H1 (cell line): Measurements from ENCODE around the gene SLC1A7.

Experiments used
- CHD2 ChIP-seq: IDR thresholded peaks from 2 replicates; pipeline ENCODE4 v1.6.1; 2012; ENCODE audit warnings: low read length, improper control_type of control experiment
- CREB1 ChIP-seq: IDR thresholded peaks from 2 replicates; pipeline ENCODE4 v1.6.1; 2012; ENCODE audit warnings: inconsistent platforms
- CTCF ChIP-seq, 3 experiments: IDR thresholded peaks; 1 replicate in 2 of 3; 2 replicates in 1 of 3; pipeline versions ENCODE4 v1.5.1 to v1.6.1; 2011; ENCODE audit warnings: low read length in 3 of 3, mild to moderate bottlenecking in 3 of 3, inconsistent platforms in 2 of 3, low read depth in 1 of 3, moderate library complexity in 1 of 3; ENCODE audit not compliant: insufficient read depth in 1 of 3; ENCODE audit errors: control extremely low read depth in 1 of 3
- EGR1 ChIP-seq: IDR thresholded peaks from 2 replicates; pipeline ENCODE4 v1.6.1; 2011; ENCODE audit warnings: low read depth, low read length, borderline replicate concordance
- EP300 ChIP-seq, 2 experiments: IDR thresholded peaks; 1 replicate in 1 of 2; 2 replicates in 1 of 2; pipeline ENCODE4 v1.6.1; 2011 to 2012; ENCODE audit warnings: low read depth in 2 of 2, low read length in 2 of 2, mild to moderate bottlenecking in 2 of 2, borderline replicate concordance in 1 of 2, inconsistent platforms in 1 of 2, moderate library complexity in 1 of 2
- GABPA ChIP-seq: IDR thresholded peaks from 2 replicates; pipeline ENCODE4 v1.6.1; 2011; ENCODE audit warnings: mild to moderate bottlenecking, low read length, moderate library complexity, borderline replicate concordance; ENCODE audit not compliant: insufficient read depth
- KDM1A ChIP-seq: fragments of 200-600, 300-600 bp; sonication (generic); IDR thresholded peaks from 2 replicates; pipeline ENCODE4 v1.7.1; 2016; ENCODE audit warnings: mild to moderate bottlenecking, low read length, borderline replicate concordance
- POLR2AphosphoS5 ChIP-seq: IDR thresholded peaks from 2 replicates; pipeline ENCODE4 v1.6.1; 2011; ENCODE audit warnings: low read depth, low read length
- RBBP5 ChIP-seq: IDR thresholded peaks from 2 replicates; pipeline ENCODE4 v1.7.1; 2012; ENCODE audit warnings: low read depth, mild to moderate bottlenecking, inconsistent platforms, low read length, moderate library complexity, borderline replicate concordance
- SIX5 ChIP-seq: IDR thresholded peaks from 2 replicates; pipeline ENCODE4 v1.6.1; 2011; ENCODE audit warnings: mild to moderate bottlenecking, low read depth, low read length
- TCF12 ChIP-seq: IDR thresholded peaks from 2 replicates; pipeline ENCODE4 v1.6.1; 2011; ENCODE audit warnings: low read depth, mild to moderate bottlenecking, low read length

DNA sequence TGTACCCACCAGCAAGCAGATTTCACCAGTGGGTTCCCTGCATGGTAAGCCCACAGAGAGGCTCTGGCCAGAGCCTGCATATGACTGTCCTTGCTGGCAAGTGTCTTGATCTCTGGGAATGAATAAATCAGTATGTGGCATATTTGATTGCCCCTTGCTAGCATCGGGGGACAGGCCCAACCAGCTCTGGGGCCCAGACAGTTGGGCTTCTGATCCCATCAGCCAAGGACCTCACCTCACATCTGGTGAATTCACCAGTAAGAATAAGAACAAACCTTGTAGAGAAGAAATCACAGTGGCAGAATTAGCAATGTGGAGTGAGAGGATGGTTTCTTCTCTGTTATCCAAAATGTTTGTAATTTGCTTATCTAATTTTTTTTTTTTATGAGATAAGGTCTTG is 15.9 kb downstream of the SLC1A7 start:
- TF ChIP-seq CTCF (IDR thresholded peaks at IDR 0.05; ENCODE audit: control extremely low read depth in 1 of 3, insufficient read depth in 1 of 3, low read depth in 1 of 3, low read length in 3 of 3), result no peak
- no peak for TF ChIP-seq EGR1
- no peak for TF ChIP-seq SIX5
- no peak for TF ChIP-seq EP300 (IDR thresholded peaks at IDR 0.05; ENCODE audit: borderline replicate concordance in 1 of 2, low read depth in 2 of 2, low read length in 2 of 2)
- no peak for TF ChIP-seq TCF12
- no peak for TF ChIP-seq KDM1A
- TF ChIP-seq GABPA, result no peak
- TF ChIP-seq POLR2AphosphoS5, result no peak
- TF ChIP-seq CHD2, result no peak
- TF ChIP-seq CREB1, result no peak
- TF ChIP-seq RBBP5, result no peak
